ENCODE results near the gene PDCD1. TPM values are rescaled to one million over a fixed set of nuclear protein-coding genes. Genes with fewer than 3 reads are reported as not detected.
"Not testable (repeated sequence)": the region's sequence is repeated elsewhere in the genome, so short reads cannot be mapped to it uniquely, and the experiment has no call there.

Gene PDCD1
- total RNA-seq, 2 experiments from 2014 or later: 2.2 to 4.1 TPM

DNA sequence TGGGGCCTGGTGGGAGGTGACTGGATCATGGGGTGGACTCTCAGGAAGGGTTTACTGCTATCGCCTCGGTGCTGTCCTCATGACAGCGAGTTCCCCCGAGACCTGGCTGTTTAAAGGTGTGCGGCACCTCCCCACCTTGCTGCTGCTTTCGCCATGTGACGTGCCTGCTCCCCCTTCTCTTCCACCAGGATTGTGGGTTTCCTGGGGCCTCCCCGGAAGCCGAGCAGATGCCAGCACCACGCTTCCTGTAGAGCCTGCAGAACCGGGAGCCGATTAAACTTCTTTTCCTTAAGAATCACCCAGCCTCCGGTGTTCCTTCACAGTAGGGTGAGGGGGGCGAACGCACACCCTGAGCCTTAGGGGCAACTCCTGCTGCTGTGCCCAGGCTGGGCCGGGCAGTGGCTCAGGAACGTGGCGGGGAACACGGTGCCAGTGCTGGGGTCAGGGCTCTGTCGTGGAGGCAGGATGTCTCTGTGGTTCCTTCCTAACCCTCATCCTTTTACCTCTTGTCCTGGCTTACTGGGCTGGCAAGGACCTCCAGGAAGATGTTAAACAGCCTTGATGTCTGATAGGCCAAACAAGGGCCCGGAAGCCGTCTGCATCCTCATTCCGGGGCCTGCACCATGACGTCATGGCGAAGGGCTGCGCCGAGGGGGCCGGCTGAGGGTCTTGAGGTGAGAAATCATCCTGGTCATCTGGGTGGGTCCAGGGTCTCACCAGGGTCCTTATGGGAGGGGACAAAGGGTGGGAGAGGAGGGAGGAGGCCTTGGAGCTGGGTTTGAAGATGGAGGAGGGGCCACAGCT, 37.0 kb downstream of the PDCD1 start:
- Mint-ChIP-seq H3K27me3 (peaks cover 25% of the 10 kb centered on the region), H3K4me3 (no peak overlapping the region), H3K36me3 (peaks cover 3% of the 10 kb centered on the region), H3K9me3 (ENCODE audit: low read depth) (peaks cover 13% of the 10 kb centered on the region), H3K4me1 (peaks cover 16% of the 10 kb centered on the region), H3K27ac (no peak overlapping the region)
- CTCF ChIA-PET: no interaction called here
- no peak for ATAC-seq
- peak; percentile 38 for DNase-seq

DNA sequence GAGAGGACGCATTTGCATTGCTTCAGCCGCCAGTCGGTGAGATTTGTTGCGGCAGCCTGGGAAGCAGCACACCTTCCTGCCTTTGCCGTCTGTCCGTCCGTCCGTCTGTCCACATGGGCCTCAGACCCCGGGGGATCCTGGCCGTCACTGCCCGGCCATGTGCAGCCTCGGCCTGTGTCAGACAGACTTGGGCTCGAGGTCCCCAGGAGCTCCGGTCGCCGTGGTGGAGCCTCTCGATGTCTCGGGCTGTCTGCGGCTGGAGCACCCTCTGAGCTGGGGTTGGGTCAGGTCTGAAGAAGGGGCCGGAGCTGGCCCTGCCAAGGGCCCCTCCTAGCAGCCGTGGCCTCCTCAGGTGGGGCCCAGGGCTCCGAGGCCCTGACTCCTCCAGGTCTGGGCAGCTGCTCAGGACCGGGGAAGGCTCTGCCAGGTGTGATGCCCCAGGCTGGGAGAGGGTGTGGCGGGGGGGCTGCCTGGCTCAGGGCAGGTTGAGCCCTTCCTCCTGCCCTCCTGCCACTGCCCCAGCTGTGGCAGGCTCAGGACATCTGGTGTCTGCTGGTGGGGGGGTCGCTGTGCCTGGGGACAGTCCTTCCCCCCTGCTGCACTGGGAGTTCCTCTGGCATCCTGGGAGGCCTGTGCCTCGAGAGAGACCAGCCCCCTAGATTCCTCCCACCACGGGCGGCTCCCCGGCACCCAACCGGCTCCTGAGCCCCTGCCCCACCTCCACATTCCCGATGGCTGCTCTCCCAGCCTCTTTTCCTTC, 37.9 kb downstream of the PDCD1 start:
- no peak overlapping the region for H3K27ac Mint-ChIP-seq
- H3K4me1 Mint-ChIP-seq: peaks cover 16% of the 10 kb centered on the region
- peaks cover 3% of the 10 kb centered on the region for H3K36me3 Mint-ChIP-seq
- peaks cover 25% of the 10 kb centered on the region for H3K27me3 Mint-ChIP-seq
- peaks cover 10% of the 10 kb centered on the region for H3K9me3 Mint-ChIP-seq (ENCODE audit: low read depth)
- ATAC-seq (no peak), DNase-seq (peak; percentile 34)
- CTCF ChIA-PET: no interaction called here
- no peak overlapping the region for H3K4me3 Mint-ChIP-seq

DNA sequence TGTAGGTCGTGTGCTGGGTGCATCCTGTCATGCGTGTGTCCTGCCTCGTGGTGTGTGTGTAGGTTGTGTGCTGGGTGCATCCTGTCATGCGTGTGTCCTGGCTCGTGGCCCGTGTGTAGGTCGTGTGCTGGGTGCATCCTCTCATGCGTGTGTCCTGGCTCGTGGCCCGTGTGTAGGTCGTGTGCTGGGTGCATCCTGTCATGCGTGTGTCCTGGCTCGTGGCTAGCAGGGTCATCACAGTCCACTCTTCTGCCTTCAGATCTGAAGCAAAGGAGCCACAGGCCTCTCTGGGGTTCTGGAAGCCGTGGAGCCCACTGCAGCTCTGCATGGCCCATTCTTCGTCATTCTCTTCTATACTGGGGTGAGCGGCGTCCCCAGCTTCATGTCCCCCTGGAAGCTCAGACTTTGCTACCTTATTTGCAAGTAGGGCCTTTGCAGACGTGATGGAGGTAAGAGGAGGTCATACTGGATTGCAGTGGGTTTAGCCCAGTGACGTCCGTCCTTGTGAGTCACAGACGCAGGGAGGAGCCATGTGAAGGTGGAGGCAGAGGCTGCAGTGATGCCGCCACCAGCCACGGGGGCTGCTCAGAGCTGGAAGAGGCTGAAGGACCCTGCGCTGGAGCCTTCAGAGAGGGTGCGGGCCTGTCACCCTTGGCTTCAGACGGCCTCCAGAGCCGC, 38.6 kb downstream of the PDCD1 start:
- CTCF ChIA-PET, H3K27ac Mint-ChIP-seq: not testable (repeated sequence)
- DNase-seq: peak; percentile 26

DNA sequence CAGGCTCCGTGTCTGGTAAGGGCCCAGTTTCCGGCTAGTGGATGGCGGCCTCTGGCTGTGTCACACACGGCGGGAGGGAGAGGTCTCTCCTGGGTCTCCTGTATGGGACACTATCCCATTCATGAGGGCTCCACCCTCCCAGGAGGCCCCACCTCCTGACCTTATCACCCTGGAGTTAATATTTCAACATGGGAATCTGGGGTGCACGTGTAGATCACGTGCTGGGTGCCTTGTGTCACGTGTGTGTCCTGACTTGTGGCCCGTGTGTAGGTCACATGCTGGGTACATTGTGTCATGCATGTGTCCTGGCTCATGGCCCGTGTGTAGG, 39.8 kb downstream of the PDCD1 start:
- no peak for DNase-seq
- peaks cover 3% of the 10 kb centered on the region for H3K36me3 Mint-ChIP-seq
- peaks cover 8% of the 10 kb centered on the region for H3K9me3 Mint-ChIP-seq (ENCODE audit: low read depth)
- no peak overlapping the region for H3K4me3 Mint-ChIP-seq
- no peak for ATAC-seq
- no peak overlapping the region for H3K27ac Mint-ChIP-seq
- CTCF ChIA-PET: no interaction called here
- H3K27me3 Mint-ChIP-seq: peaks cover 15% of the 10 kb centered on the region
- H3K4me1 Mint-ChIP-seq: peaks cover 17% of the 10 kb centered on the region

More for the DNA sequence above, 38.6 kb downstream of the PDCD1 start:
- H3K36me3 Mint-ChIP-seq, ATAC-seq, H3K4me3 Mint-ChIP-seq: not testable (repeated sequence)
- Mint-ChIP-seq H3K9me3 (ENCODE audit: low read depth) (peaks cover 10% of the 10 kb centered on the region), H3K27me3 (peaks cover 20% of the 10 kb centered on the region), H3K4me1 (peaks cover 16% of the 10 kb centered on the region)

DNA sequence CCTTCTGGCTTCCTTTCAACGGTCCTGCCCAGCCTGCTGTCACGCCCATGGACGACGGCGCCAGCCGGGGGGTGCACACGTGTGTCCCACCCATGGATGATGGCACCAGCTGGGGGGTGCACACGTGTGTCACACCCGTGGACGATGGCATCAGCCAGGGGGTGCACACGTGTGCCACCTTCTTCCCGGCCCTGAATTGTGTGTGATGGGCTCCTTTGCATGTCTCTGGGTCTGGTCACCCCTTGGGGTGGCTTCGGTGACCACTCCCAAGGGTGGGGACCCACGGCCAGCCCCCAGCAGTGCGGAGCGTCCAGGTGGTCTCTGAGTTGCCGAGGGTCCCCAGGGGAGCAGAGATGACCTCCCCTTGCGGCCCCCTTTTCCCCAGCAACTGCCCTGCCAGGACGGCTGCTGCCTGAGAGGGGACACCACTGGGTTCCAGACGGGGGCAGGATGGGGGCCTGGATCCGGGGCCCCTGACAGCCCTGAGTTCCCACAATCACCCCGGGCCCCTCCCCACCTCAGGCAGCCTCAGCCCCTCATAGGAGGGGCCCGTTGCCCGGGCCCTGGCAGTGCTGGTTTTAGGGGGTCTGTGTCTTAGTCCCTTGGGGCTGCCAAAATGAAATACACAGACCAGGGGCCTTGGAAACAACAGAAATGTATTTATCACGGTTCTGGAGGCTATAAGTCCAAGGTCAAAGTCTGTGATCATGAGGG, 40.3 kb downstream of the PDCD1 start:
- H3K4me1 Mint-ChIP-seq: peaks cover 16% of the 10 kb centered on the region
- ATAC-seq: no peak
- peaks cover 11% of the 10 kb centered on the region for H3K27me3 Mint-ChIP-seq
- CTCF ChIA-PET: no interaction called here
- DNase-seq: peak; percentile 29
- peaks cover 3% of the 10 kb centered on the region for H3K9me3 Mint-ChIP-seq (ENCODE audit: low read depth)
- peaks cover 3% of the 10 kb centered on the region for H3K36me3 Mint-ChIP-seq
- H3K4me3 Mint-ChIP-seq: no peak overlapping the region
- H3K27ac Mint-ChIP-seq: no peak overlapping the region

DNA sequence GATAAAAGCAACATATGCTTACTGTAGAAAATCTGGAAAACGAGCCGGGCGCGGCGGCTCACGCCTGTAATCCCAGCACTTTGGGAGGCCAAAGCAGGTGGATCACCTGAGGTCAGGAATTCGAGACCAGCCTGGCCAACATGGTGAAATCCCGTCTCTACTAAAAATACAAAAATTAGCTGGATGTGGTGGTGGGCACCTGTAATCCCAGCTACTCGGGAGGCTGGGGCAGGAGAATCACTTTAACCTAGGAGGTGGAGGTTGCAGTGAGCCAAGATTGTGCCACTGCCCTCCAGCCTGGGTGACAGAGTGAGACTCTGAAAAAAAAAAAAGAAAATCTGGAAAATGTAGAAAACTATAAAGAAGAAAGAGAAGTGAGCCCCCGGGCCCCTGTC, 40.9 kb downstream of the PDCD1 start:
- H3K9me3 Mint-ChIP-seq (ENCODE audit: low read depth); H3K27ac Mint-ChIP-seq; H3K4me3 Mint-ChIP-seq; ATAC-seq; H3K27me3 Mint-ChIP-seq; H3K36me3 Mint-ChIP-seq; CTCF ChIA-PET; DNase-seq: not testable (repeated sequence)
- peaks cover 16% of the 10 kb centered on the region for H3K4me1 Mint-ChIP-seq

DNA sequence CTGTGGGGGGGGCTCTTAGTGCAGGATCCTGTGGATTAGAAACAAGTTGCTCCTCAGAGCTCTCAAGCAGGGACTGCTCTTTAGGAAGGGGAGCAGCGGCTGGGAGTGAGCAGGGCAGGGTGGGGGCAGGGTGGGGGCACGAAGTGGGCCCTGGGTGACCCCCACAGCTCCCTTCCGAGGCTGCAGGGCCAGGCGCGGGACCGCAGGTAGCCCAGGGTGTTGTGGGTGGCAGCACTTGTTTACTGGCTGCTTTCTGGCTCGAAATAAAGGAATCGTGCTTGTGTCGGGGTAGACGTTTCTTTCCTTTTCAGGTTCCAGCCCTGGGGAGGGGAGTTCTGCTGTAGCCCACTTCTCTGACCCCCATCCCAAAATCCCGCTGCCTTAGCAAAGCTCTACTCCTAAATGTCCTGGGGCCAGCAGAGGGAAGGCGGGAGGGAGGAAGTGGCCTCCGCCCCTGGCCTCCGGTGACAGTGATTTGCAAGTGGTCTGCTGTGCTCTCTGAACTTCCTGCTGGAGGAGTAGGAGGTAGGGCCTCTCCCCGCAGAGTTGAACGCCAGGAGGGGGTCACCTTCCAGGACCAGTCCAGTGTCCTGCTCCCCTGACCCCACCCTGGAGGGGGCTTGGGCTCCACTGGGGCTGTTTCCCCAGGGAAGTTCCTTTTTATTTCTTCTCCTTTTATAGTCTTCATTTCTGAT, 41.4 kb downstream of the PDCD1 start:
- DNase-seq (peak; percentile 38), ATAC-seq (no peak)
- Mint-ChIP-seq H3K27ac (no peak overlapping the region), H3K27me3 (peaks cover 3% of the 10 kb centered on the region), H3K4me1 (peaks cover 13% of the 10 kb centered on the region), H3K9me3 (ENCODE audit: low read depth) (no peaks in the 10 kb centered on the region), H3K4me3 (no peak overlapping the region), H3K36me3 (no peaks in the 10 kb centered on the region)
- CTCF ChIA-PET: no interaction called here

DNA sequence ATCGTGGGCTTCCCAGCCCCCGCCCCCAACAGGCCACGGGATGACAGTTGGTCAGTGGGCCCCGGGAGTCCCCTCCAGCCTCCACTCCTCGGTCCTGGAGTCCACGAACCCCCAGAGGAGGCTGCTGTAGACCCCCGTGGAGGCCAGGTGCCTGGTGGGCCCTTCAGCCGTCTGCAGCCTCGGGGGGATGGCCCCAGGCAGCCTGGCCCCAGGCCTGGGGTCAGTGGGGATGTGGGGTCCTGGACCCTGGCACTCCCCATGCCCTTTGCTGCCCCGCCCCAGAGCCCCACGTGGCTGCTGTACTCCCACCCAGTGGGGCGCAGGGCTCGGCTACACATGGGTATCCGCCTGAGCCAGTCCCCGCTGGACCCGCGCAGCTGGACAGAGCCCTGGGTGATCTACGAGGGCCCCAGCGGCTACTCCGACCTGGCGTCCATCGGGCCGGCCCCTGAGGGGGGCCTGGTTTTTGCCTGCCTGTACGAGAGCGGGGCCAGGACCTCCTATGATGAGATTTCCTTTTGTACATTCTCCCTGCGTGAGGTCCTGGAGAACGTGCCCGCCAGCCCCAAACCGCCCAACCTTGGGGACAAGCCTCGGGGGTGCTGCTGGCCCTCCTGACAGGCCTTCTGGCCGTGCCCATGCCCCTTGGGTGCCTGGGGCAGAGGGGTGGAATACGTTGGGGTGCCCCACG, 42.1 kb downstream of the PDCD1 start:
- Mint-ChIP-seq H3K4me1 (peaks cover 10% of the 10 kb centered on the region), H3K36me3 (no peaks in the 10 kb centered on the region), H3K4me3 (no peak overlapping the region), H3K27ac (no peak overlapping the region), H3K9me3 (ENCODE audit: low read depth) (no peaks in the 10 kb centered on the region), H3K27me3 (peaks cover 5% of the 10 kb centered on the region)
- DNase-seq (no peak), ATAC-seq (no peak)
- CTCF ChIA-PET: no interaction called here

DNA sequence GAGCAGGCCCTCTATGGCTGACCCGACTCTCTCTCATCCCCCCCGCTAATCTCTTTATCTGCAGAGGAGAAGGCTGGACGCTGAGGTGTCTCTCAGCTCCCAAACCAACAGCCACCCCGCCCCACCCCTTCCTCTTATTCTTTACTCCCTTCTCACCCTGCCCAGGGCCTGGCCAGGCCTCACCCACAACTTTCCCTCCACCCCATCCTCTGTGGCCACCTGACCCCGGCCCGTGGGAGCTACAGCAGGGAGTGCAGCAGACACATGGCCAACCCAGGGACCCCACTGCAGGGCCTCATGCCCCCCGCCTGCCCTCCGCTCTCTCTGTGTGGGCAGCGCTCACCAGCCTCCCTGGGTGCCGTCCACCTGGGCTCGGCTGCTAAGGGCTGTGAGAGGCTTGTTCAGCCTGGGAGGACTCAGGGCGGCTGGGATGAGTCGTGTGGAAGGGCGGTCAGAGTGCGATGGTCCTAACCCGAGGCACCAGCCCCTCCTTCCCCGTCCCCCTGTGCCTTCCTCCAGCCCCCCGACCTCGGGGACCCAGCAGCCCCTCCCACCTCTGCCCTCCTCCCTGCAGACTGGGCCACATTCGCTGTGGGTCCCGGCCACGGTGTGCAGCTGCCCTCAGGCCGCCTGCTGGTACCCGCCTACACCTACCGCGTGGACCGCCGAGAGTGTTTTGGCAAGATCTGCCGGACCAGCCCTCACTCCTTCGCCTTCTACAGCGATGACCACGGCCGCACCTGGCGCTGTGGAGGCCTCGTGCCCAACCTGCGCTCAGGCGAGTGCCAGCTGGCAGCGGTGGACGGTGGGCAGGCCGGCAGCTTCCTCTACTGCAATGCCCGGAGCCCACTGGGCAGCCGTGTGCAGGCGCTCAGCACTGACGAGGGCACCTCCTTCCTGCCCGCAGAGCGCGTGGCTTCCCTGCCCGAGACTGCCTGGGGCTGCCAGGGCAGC, 42.9 kb downstream of the PDCD1 start:
- peaks cover 5% of the 10 kb centered on the region for H3K27me3 Mint-ChIP-seq
- no peak for ATAC-seq
- no peaks in the 10 kb centered on the region for H3K36me3 Mint-ChIP-seq
- CTCF ChIA-PET: no interaction called here
- no peak overlapping the region for H3K4me3 Mint-ChIP-seq
- no peak for DNase-seq
- no peaks in the 10 kb centered on the region for H3K9me3 Mint-ChIP-seq (ENCODE audit: low read depth)
- peaks cover 6% of the 10 kb centered on the region for H3K4me1 Mint-ChIP-seq
- H3K27ac Mint-ChIP-seq: no peak overlapping the region

DNA sequence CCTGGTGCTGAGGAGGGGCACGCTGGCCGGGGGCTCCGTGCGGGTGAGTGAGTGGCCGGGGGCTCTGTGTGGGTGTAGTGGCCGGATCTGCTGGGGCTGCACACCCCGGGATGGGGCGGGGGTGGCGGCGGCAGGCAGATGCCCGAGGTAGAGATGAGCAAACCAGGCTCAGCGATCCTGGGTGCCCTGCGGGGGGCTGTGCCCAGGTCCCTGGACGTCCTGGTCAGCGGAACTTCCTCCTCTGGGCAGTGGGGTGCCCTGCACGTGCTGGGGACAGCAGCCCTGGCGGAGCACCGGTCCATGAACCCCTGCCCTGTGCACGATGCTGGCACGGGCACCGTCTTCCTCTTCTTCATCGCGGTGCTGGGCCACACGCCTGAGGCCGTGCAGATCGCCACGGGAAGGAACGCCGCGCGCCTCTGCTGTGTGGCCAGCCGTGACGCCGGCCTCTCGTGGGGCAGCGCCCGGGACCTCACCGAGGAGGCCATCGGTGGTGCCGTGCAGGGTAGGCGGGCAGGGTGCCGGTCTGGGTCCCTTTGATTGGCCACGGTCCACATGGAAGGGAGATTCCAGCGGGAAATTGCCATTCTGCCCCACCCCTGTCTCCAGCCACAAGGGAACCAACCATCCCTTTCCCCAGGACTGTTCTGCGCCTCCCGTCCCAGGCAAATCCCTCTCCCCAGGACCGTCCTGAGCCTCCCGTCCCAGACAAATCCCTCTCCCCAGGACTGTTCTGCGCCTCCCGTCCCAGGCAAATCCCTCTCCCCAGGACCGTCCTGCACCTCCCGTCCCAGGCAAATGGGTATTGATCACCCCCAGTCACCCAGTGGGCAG, 43.8 kb downstream of the PDCD1 start:
- no peak overlapping the region for H3K27ac Mint-ChIP-seq
- H3K36me3 Mint-ChIP-seq: no peaks in the 10 kb centered on the region
- CTCF ChIA-PET: no interaction called here
- H3K4me1 Mint-ChIP-seq: peaks cover 6% of the 10 kb centered on the region
- H3K27me3 Mint-ChIP-seq: peaks cover 5% of the 10 kb centered on the region
- H3K4me3 Mint-ChIP-seq: no peak overlapping the region
- ATAC-seq (no peak), DNase-seq (no peak)
- no peaks in the 10 kb centered on the region for H3K9me3 Mint-ChIP-seq (ENCODE audit: low read depth)

DNA sequence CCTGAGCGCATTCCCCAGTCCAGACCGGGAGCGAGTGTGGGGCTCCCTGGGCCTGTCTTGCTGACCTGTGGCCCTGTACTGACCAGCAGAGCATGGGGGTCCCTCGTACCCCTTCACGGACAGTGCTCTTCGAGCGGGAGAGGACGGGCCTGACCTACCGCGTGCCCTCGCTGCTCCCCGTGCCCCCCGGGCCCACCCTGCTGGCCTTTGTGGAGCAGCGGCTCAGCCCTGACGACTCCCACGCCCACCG, 44.4 kb downstream of the PDCD1 start:
- CTCF ChIA-PET: no interaction called here
- no peak for ATAC-seq
- no peak for DNase-seq
- Mint-ChIP-seq H3K27ac (no peak overlapping the region), H3K9me3 (ENCODE audit: low read depth) (no peaks in the 10 kb centered on the region), H3K27me3 (peaks cover 5% of the 10 kb centered on the region), H3K36me3 (no peaks in the 10 kb centered on the region), H3K4me3 (no peak overlapping the region), H3K4me1 (peaks cover 6% of the 10 kb centered on the region)

Data from activated CD8-positive, alpha-beta memory T cell treated with anti-CD3 and anti-CD28 coated beads, Interleukin-2, amount 10 ng/mL, durations not matched to agents 7 days and 5 days (primary cell).